IMR-90 (cell line): ENCODE measurements around the gene EPC2. TPM values are rescaled to one million over a fixed set of nuclear protein-coding genes. Genes with fewer than 3 reads are reported as not detected.

Source experiments
- ATAC-seq: fragments of 200-7000 bp; cut with Tn5 transposase; 2 replicates; pipeline ENCODE4 v1.9.1; 2020; ENCODE audit warnings: low read depth, mild to moderate bottlenecking, moderate library complexity
- BruUV-seq: library from RNA; stranded (reverse); fragments of 400-500 nt; replicated peaks from 2 replicates; lab custom pipeline; 2021; lab: Mats Ljungman, UMichigan
- CTCF ChIA-PET: fragments of 300-600 bp; formaldehyde crosslinking; extraction: SDS; loops from one replicate; lab custom pipeline; 2021; ENCODE audit warnings: antibody characterized with exemption; lab: Yijun Ruan, JAX
- POLR2A ChIA-PET: fragments of 300-600 bp; sonication (Branson Sonifier 250); formaldehyde crosslinking; loops from one replicate; lab custom pipeline; 2022; ENCODE audit warnings: antibody characterized with exemption; ENCODE audit not compliant: unreplicated experiment; lab: Charles Lee
- DNase-seq: peaks from one replicate; pipeline ENCODE4 v3.0.0; 2013
- H2AFZ ChIP-seq: replicated peaks from 2 replicates; pipeline ENCODE3; 2013; ENCODE audit warnings: low read length, mild to moderate bottlenecking; ENCODE audit not compliant: poor library complexity
- H2AK5ac ChIP-seq: 2 replicates; pipeline ENCODE4 v1.6.1; 2013; ENCODE audit warnings: low read depth, low read length, inconsistent platforms
- H2AK9ac ChIP-seq: replicated peaks from 2 replicates; pipeline ENCODE3; 2013; ENCODE audit warnings: mild to moderate bottlenecking, low read depth, low read length, moderate library complexity; ENCODE audit not compliant: poor library complexity
- H2BK120ac ChIP-seq: 2 replicates; pipeline ENCODE4 v1.6.1; 2013; ENCODE audit warnings: low read depth, low read length, inconsistent platforms
- H2BK15ac ChIP-seq: 3 replicates; pipeline ENCODE4 v1.6.1; 2013; ENCODE audit warnings: low read depth, low read length, inconsistent platforms
- H2BK20ac ChIP-seq: 2 replicates; pipeline ENCODE4 v1.6.1; 2013; ENCODE audit warnings: low read depth, mild to moderate bottlenecking, inconsistent platforms, low read length, moderate library complexity
- H2BK5ac ChIP-seq: 2 replicates; pipeline ENCODE4 v1.6.1; 2013; ENCODE audit warnings: mild to moderate bottlenecking, low read depth, low read length, inconsistent platforms; ENCODE audit not compliant: poor library complexity, severe bottlenecking
- H3K14ac ChIP-seq: replicated peaks from 2 replicates; pipeline ENCODE4 v1.6.1; 2013; ENCODE audit warnings: low read depth, low read length, inconsistent platforms
- H3K18ac ChIP-seq: 2 replicates; pipeline ENCODE4 v1.6.1; 2013; ENCODE audit warnings: low read depth, low read length, control low read depth
- H3K23ac ChIP-seq: 2 replicates; pipeline ENCODE4 v1.6.1; 2013; ENCODE audit warnings: low read depth, low read length, inconsistent platforms
- H3K27ac ChIP-seq: 2 replicates; pipeline ENCODE4 v1.5.1; 2013; ENCODE audit warnings: mild to moderate bottlenecking, control low read depth, low read length; ENCODE audit not compliant: insufficient read depth
- H3K27me3 ChIP-seq: 2 replicates; pipeline ENCODE4 v1.6.1; 2013; ENCODE audit warnings: low read length; ENCODE audit not compliant: control insufficient read depth, insufficient read depth
- H3K36me3 ChIP-seq: 2 replicates; pipeline ENCODE4 v1.6.1; 2013; ENCODE audit warnings: low read length, mixed read lengths; ENCODE audit not compliant: control insufficient read depth, insufficient read depth
- H3K4ac ChIP-seq: 2 replicates; pipeline ENCODE4 v1.6.1; 2013; ENCODE audit warnings: low read depth, low read length, inconsistent platforms
- H3K4me1 ChIP-seq: 2 replicates; pipeline ENCODE4 v1.6.1; 2013; ENCODE audit warnings: low read length, mixed read lengths; ENCODE audit not compliant: control insufficient read depth, insufficient read depth
- H3K4me2 ChIP-seq: 2 replicates; pipeline ENCODE4 v1.6.1; 2013; ENCODE audit warnings: low read depth, mild to moderate bottlenecking, control low read depth, low read length, moderate library complexity
- H3K4me3 ChIP-seq: 2 replicates; pipeline ENCODE4 v1.5.1; 2013; ENCODE audit warnings: low read depth, mild to moderate bottlenecking, control low read depth, low read length, moderate library complexity; ENCODE audit not compliant: insufficient read depth
- H3K56ac ChIP-seq: 2 replicates; pipeline ENCODE4 v1.6.1; 2013; ENCODE audit warnings: low read length, inconsistent platforms; ENCODE audit not compliant: insufficient read depth; ENCODE audit errors: extremely low read depth
- H3K79me1 ChIP-seq, 2 experiments: 2 replicates each; pipeline ENCODE4 v1.6.1; 2013; ENCODE audit warnings: low read length in 2 of 2, inconsistent platforms in 1 of 2, low read depth in 1 of 2
- H3K9ac ChIP-seq: 2 replicates; pipeline ENCODE4 v1.6.1; 2013; ENCODE audit warnings: low read depth, low read length, control low read depth
- H3K9me1 ChIP-seq: 2 replicates; pipeline ENCODE4 v1.6.1; 2013; ENCODE audit warnings: low read length, inconsistent platforms; ENCODE audit not compliant: insufficient read depth
- H3K9me3 ChIP-seq: 2 replicates; pipeline ENCODE4 v1.6.1; 2013; ENCODE audit warnings: low read length; ENCODE audit not compliant: control insufficient read depth, insufficient read depth
- H4K20me1 ChIP-seq: 2 replicates; pipeline ENCODE4 v1.6.1; 2013; ENCODE audit warnings: low read length, inconsistent platforms; ENCODE audit not compliant: insufficient read depth
- H4K5ac ChIP-seq: 2 replicates; pipeline ENCODE4 v1.6.1; 2013; ENCODE audit warnings: mild to moderate bottlenecking, low read depth, low read length, control low read depth
- H4K8ac ChIP-seq, 2 experiments: 2 replicates each; pipeline ENCODE4 v1.6.1; 2013; ENCODE audit warnings: low read depth in 2 of 2, low read length in 2 of 2, control low read depth in 1 of 2, inconsistent platforms in 1 of 2
- H4K91ac ChIP-seq: 2 replicates; pipeline ENCODE4 v1.6.1; 2013; ENCODE audit warnings: low read depth, low read length, inconsistent platforms; ENCODE audit not compliant: insufficient read depth
- CEBPB ChIP-seq: IDR thresholded peaks from 2 replicates; pipeline ENCODE4 v1.6.1; 2012; ENCODE audit warnings: low read depth, low read length, improper control_type of control experiment
- CHD1 ChIP-seq: IDR thresholded peaks from 2 replicates; pipeline ENCODE4 v1.6.1; 2012; ENCODE audit warnings: low read depth, low read length, improper control_type of control experiment
- ELK1 ChIP-seq: fragments of 150-350 bp; IDR thresholded peaks from 2 replicates; pipeline ENCODE4 v1.6.1; 2016; ENCODE audit warnings: low read depth, mild to moderate bottlenecking, low read length, moderate library complexity, borderline replicate concordance
- FOS ChIP-seq: fragments of 150-350 bp; IDR thresholded peaks from 2 replicates; pipeline ENCODE4 v1.6.1; 2016; ENCODE audit warnings: low read depth, low read length
- MAFK ChIP-seq: IDR thresholded peaks from 2 replicates; pipeline ENCODE4 v1.6.1; 2012; ENCODE audit warnings: low read depth, low read length, improper control_type of control experiment
- MAZ ChIP-seq: IDR thresholded peaks from 2 replicates; pipeline ENCODE4 v1.6.1; 2012; ENCODE audit warnings: low read depth, mild to moderate bottlenecking, low read length, improper control_type of control experiment, moderate library complexity, borderline replicate concordance
- MXI1 ChIP-seq: IDR thresholded peaks from 2 replicates; pipeline ENCODE4 v1.6.1; 2012; ENCODE audit warnings: low read depth, mild to moderate bottlenecking, low read length, moderate library complexity, borderline replicate concordance
- NFE2L2 ChIP-seq: fragments of 150-350 bp; IDR thresholded peaks from 2 replicates; pipeline ENCODE4 v1.6.1; 2016; ENCODE audit warnings: low read depth, mild to moderate bottlenecking, low read length
- POLR2A ChIP-seq: IDR thresholded peaks from 2 replicates; pipeline ENCODE4 v1.6.1; 2012; ENCODE audit warnings: mild to moderate bottlenecking, low read depth, low read length
- RAD21 ChIP-seq: IDR thresholded peaks from 2 replicates; pipeline ENCODE4 v1.6.1; 2012; ENCODE audit warnings: low read length, improper control_type of control experiment
- RCOR1 ChIP-seq: IDR thresholded peaks from 2 replicates; pipeline ENCODE4 v1.6.1; 2012; ENCODE audit warnings: mild to moderate bottlenecking, low read length, improper control_type of control experiment; ENCODE audit not compliant: insufficient replicate concordance
- RFX5 ChIP-seq: IDR thresholded peaks from 2 replicates; pipeline ENCODE4 v1.8.0; 2012; ENCODE audit warnings: low read depth, mild to moderate bottlenecking, low read length, moderate library complexity
- SMC3 ChIP-seq: fragments of 150-350 bp; IDR thresholded peaks from 2 replicates; pipeline ENCODE4 v1.6.1; 2016; ENCODE audit warnings: low read depth, mild to moderate bottlenecking, antibody characterized with exemption, low read length, moderate library complexity
- USF2 ChIP-seq: fragments of 150-350 bp; IDR thresholded peaks from 2 replicates; pipeline ENCODE4 v1.6.1; 2017; ENCODE audit warnings: mild to moderate bottlenecking, antibody characterized with exemption, low read length, low read depth
- WGBS, 2 experiments: methylation state at CpG; one replicate each; pipeline versions ENCODE4 v1.1.5 to v1.1.7; 2013; ENCODE audit warnings: missing lambda C conversion rate in 2 of 2; ENCODE audit not compliant: insufficient read length in 1 of 2; ENCODE audit errors: extremely low coverage in 2 of 2; 5-methylcytosine and 5-hydroxymethylcytosine counted together
- dilution Hi-C: fragments of 300-500 bp; cut with HindIII; formaldehyde crosslinking; loops from one replicate; pipeline ENCODE4 v1.14.3; 2018; ENCODE audit warnings: low sequenced_read_pairs; ENCODE audit not compliant: unreplicated experiment
- in situ Hi-C: fragments of 300-500 bp; cut with MboI; formaldehyde crosslinking; loops from 3 replicates; pipeline ENCODE4 v1.14.3; 2019; ENCODE audit warnings: low sequenced_read_pairs, inconsistent platforms, mixed read lengths
- intact Hi-C: fragments of 100-400 bp; cut with micrococcal nuclease; formaldehyde crosslinking; loops from 2 replicates; pipeline ENCODE4 v1.10.0; 2022
- polyA plus RNA-seq, 3 experiments: library from polyadenylated mRNA; depleted of rRNA; stranded (reverse); fragments of >200 nt; gene quantifications; 2 replicates each; pipeline ENCODE4 v1.2.3, GENCODE V29; 2012; ENCODE audit warnings: low replicate concordance in 1 of 3
- total RNA-seq: library from RNA; depleted of rRNA; stranded (reverse); fragments of >200 nt; gene quantifications from 2 replicates; pipeline ENCODE4 v1.2.3, GENCODE V29; 2012

EPC2 gene
- total and polyA plus RNA-seq, 2 of the 4 experiments (the other 2 are of a cell fraction): 10.6 to 22.6 TPM

GRCh38 chr2:148664229-148664628, 19.7 kb downstream of the EPC2 start:
- BruUV-seq: no TSS peak
- no peak for TF ChIP-seq MAFK
- no peak for TF ChIP-seq SMC3
- no peak for TF ChIP-seq CEBPB
- no peak for TF ChIP-seq RFX5
- TF ChIP-seq FOS: no peak
- TF ChIP-seq USF2: no peak
- no peak for TF ChIP-seq RAD21
- TF ChIP-seq NFE2L2: no peak
- no peak for TF ChIP-seq RCOR1
- no peak for TF ChIP-seq MXI1
- TF ChIP-seq CHD1: no peak
- no peak for TF ChIP-seq MAZ
- no peak for TF ChIP-seq POLR2A
- TF ChIP-seq ELK1: no peak
- WGBS, 2 experiments: 100% methylated on average over 1 of the region's 8 CpGs; no CpG with 5 or more reads in 1 of the 2 experiments
- in situ Hi-C loops: loop anchor here (25.0 kb wide), 1 partner anchor 898 kb away; no protein-coding TSS in a partner anchor
- H2AFZ ChIP-seq: no peak overlapping the region
- H2BK20ac ChIP-seq: no peak overlapping the region
- dilution Hi-C loops: no loop called here
- no peak overlapping the region for H3K9ac ChIP-seq
- H3K9me1 ChIP-seq: peaks cover 6% of the 10 kb centered on the region
- CTCF ChIA-PET: interaction anchor here (1.0 kb wide), 1 partner anchor 75 kb away, joined by 3 read pairs; no protein-coding TSS in a partner anchor
- no peak overlapping the region for H3K4ac ChIP-seq
- no peak overlapping the region for H2BK5ac ChIP-seq
- peaks cover 5% of the 10 kb centered on the region for H3K4me1 ChIP-seq
- no peak overlapping the region for H3K14ac ChIP-seq
- no peak overlapping the region for H3K27ac ChIP-seq
- no peak overlapping the region for H2AK5ac ChIP-seq
- no peak overlapping the region for H4K5ac ChIP-seq
- H3K18ac ChIP-seq: no peak overlapping the region
- H3K23ac ChIP-seq: no peak overlapping the region
- no peak overlapping the region for H3K4me3 ChIP-seq
- no peak overlapping the region for H3K56ac ChIP-seq
- no peak overlapping the region for H2AK9ac ChIP-seq
- H3K36me3 ChIP-seq: no peaks in the 10 kb centered on the region
- H4K91ac ChIP-seq: no peak overlapping the region
- H3K27me3 ChIP-seq: no peaks in the 10 kb centered on the region
- intact Hi-C loops: no loop called here
- H3K79me1 ChIP-seq: peaks cover 15 to 50% of the 10 kb centered on the region in 2 experiments
- H2BK120ac ChIP-seq: no peak overlapping the region
- H2BK15ac ChIP-seq: no peak overlapping the region
- POLR2A ChIA-PET: no interaction called here
- H4K8ac ChIP-seq: no peak overlapping the region
- peaks cover 46% of the 10 kb centered on the region for H4K20me1 ChIP-seq
- ATAC-seq (no peak), DNase-seq (no peak)
- H3K9me3 ChIP-seq: no peaks in the 10 kb centered on the region
- H3K4me2 ChIP-seq: no peak overlapping the region
